ENCODE results near the gene WDR75.

Gene WDR75

DNA sequence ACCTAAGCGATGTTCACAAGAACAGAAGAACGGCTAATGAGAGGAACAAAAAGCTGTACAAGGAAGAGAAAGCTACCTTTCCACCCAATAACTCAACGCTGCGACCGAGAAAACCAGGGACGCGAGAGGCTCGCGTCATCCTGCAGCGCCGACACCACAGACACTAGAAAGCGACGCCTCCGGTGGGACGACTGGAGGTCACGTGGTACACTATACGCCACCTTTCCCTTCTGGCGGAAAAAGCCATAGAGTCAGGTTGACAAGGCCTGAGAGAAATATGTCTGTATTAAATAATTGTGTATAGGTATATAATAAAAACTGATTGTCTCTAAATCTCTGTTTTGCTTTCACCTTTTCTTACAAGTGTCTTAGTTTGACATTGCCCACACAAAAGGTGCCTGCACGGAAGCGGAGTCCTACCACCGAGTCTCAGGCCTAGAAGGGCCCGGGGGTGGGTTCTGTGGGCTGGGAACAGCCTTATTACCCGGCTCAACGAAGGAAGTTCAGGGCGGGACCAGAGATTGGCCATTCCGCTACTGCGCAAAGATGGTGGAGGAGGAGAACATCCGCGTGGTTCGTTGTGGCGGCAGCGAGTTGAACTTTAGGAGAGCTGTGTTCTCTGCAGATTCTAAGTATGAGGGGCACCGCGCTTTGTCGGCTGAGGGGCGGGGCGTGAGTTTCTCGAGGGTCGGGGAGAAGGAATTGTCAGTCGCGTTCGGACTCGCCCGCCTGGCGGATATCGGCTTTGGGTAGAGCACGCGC, at the start of gene WDR75:
Gene WDR75 (plus strand): TSS at position 528 of the 762 bp plus-strand sequence. CDS start 19 bp downstream, at position 547.
- TF ChIP-seq, protein P1, sequence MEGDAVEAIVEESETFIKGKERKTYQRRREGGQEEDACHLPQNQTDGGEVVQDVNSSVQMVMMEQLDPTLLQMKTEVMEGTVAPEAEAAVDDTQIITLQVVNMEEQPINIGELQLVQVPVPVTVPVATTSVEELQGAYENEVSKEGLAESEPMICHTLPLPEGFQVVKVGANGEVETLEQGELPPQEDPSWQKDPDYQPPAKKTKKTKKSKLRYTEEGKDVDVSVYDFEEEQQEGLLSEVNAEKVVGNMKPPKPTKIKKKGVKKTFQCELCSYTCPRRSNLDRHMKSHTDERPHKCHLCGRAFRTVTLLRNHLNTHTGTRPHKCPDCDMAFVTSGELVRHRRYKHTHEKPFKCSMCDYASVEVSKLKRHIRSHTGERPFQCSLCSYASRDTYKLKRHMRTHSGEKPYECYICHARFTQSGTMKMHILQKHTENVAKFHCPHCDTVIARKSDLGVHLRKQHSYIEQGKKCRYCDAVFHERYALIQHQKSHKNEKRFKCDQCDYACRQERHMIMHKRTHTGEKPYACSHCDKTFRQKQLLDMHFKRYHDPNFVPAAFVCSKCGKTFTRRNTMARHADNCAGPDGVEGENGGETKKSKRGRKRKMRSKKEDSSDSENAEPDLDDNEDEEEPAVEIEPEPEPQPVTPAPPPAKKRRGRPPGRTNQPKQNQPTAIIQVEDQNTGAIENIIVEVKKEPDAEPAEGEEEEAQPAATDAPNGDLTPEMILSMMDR (IDR thresholded peaks at IDR 0.05; ENCODE audit: low read depth, low read length): no peak
- peak within 1 kb of the TSS; percentile 96 for H3K4me3 ChIP-seq (ENCODE audit: low read depth, low read length)

DNA sequence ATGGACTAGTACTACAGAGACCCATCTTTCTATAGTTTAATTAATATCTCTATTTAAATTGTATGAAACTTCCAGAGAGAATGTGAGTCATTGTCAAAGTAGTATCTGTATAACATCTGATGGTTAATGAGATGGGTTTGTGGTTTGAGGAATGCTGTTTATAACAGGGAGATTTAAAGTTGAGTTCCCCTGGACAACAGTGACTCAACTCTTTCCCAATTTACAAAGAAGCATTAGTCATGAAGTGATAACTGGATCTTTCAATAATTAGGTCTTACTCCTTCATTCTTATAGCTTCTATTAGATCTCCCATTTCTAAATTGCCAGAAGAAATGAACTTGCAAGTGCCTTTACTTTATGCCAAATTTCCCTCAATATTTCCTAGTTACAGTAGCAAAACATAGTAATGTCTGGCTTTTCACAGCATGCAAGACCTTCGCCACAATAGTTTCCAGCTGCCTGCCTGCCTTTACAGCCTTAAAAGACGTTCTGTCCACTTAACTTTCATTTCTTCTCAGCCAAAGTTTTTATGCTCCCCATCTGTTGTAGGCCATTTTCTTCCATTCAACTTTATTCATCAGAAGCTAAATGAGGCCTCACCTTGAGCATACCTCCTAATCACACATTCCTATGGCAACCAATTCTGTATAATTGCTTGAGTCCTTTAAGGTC, 47.7 kb upstream of the WDR75 start:
- no peak overlapping the region for H3K4me3 ChIP-seq (ENCODE audit: low read depth, low read length)
- TF ChIP-seq, protein P1 (IDR thresholded peaks at IDR 0.05; ENCODE audit: low read depth, low read length): no peak

DNA sequence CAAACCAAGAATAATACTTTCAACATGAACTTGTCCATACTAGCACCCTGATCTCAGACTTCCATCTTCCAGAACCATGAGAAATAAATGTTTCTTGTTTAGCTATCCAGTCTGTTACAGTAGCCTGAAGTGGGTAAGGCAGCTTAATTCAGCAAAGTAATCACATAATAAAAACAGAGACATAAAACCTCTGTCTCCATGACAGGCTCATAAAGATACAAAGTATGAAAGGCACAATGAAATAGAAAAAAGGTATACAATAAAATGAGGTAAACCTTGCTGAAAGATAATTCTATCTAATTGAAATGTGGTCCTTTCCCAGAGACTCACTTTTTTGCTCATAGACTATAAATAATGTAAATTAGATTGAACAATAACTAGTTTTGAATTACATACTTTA, 46.7 kb upstream of the WDR75 start:
- TF ChIP-seq, protein P1 (IDR thresholded peaks at IDR 0.05; ENCODE audit: low read depth, low read length): no peak

DNA sequence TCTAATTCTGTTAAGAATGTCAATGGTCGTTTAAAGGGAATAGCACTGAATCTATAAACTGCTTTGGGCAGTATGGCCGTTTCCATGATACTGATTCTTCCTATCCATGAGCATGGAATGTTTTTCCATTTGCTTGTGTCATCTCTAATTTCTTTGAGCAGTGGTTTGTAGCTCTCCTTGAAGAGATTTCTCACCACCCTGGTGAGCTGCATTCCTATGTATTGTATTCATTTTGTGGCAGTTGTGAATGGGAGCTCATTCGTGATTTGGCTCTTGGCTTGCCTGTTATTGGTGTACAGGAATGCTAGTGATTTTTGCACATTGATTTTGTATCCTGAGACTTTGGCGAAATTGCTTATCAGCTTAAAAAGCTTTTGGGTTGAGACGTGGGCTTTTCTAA, 38.3 kb upstream of the WDR75 start:
- TF ChIP-seq, protein P1 (IDR thresholded peaks at IDR 0.05; ENCODE audit: low read depth, low read length): no peak
- no peak overlapping the region for H3K4me3 ChIP-seq (ENCODE audit: low read depth, low read length)

More for the DNA sequence above, 46.7 kb upstream of the WDR75 start:
- H3K4me3 ChIP-seq (ENCODE audit: low read depth, low read length): no peak overlapping the region

DNA sequence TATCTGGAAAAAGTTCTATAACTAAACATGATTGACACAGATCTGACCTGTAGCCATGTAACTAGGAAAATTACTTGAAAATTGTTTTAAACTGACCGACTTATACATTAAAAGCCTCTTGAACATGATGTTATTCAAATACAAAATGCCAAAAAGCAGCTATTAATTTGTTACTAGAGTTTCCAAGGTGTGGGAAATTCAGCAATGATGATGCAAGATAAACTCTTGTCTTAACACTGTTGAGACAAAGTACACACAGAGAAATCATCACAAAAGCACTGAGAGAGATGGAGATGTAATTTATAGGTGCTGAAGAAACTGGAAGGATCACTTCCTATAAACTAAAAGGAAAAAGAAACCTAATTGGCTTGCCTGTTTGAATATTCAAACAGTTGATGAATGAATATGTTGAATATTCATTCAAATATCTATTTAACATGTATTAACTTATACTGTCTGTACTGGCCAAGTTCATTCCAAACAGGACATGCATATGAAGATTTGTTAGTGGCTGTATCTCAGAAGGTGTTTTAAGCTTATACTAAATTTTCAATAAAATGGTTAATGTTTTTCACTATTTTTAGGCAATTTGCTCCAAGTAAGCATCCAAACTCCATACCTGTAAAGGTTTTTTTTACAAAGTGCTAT, 34.6 kb upstream of the WDR75 start:
- H3K4me3 ChIP-seq (ENCODE audit: low read depth, low read length): no peak overlapping the region
- TF ChIP-seq, protein P1 (IDR thresholded peaks at IDR 0.05; ENCODE audit: low read depth, low read length): no peak

DNA sequence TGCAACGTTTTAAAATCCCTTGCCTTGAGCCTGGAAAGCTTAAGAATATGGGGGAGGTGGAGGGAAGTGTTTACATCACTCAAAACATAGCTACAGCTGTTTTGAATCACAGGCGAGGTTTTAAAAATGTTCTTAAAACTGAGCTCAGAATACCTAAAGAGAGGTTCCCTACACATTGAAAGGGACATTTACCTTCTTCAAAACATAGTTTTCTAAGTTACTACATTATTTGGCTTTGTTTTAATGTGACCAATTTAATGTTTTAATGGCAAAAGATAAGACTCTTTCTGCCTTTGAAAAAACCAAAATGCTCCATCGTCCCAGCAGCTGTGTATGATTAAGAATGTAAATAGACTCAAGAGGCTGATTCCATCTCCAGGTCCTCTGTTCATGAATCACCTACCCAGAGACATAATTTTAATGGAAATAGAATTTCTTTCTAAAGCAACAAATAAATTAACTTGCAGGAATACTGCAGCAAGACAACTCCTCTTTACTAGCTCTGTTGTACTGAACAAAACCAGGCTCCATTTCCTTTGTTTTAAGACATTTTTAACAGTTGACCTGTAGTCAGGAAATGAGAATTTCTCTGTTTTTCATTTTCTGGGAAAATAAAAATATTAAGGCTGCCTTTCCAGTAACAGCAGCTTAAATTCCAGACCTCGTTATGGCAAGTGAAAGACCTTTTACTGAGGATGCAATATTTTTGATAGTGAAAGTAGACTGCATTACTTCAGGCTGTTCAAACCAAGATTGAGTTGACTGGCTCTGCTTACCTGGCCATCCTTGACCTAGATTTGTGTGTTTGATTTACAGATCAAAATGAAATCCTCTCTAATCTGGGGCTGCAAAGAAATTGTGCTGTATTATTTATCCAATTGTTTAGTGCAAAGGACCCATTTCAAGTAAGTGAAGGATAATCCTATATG, 33.7 kb upstream of the WDR75 start:
- TF ChIP-seq, protein P1 (IDR thresholded peaks at IDR 0.05; ENCODE audit: low read depth, low read length): no peak
- peak overlapping the region; percentile 29 for H3K4me3 ChIP-seq (ENCODE audit: low read depth, low read length)
